Gastroesophageal sphincter (tissue), 4 donors: ENCODE data around the gene MYO7A. TPM values are rescaled to one million over a fixed set of nuclear protein-coding genes. Genes with fewer than 3 reads are reported as not detected.

ENCODE experiments used
- ATAC-seq: fragments of 150-250 bp; one replicate; pipeline ENCODE4 v1.9.1; 2016; ENCODE audit warnings: mild to moderate bottlenecking, moderate library complexity
- H3K27ac ChIP-seq, 4 donors: fragments of 200-600 bp; sonication (generic) in 3 of 4; 1 replicate in 3 of 4; 2 replicates in 1 of 4; pipeline ENCODE4 v1.5.1; 2016 to 2019
- H3K27me3 ChIP-seq: fragments of 200-600 bp; sonication (generic); one replicate; pipeline ENCODE4 v1.5.1; 2019
- H3K36me3 ChIP-seq, 2 donors: fragments of 200-600 bp; sonication (generic); one replicate each; pipeline ENCODE4 v1.5.1; 2019; ENCODE audit warnings: control low read depth in 1 of 2
- H3K4me1 ChIP-seq, 3 donors: fragments of 200-600 bp; sonication (generic); 1 replicate in 2 of 3; 2 replicates in 1 of 3; pipeline ENCODE4 v1.5.1; 2016 to 2019; ENCODE audit warnings: control low read depth in 2 of 3
- H3K4me3 ChIP-seq, 2 donors: fragments of 200-600 bp; sonication (generic); one replicate each; pipeline ENCODE4 v1.5.1; 2019; ENCODE audit warnings: mild to moderate bottlenecking in 1 of 2, moderate library complexity in 1 of 2
- H3K9me3 ChIP-seq, 3 donors: fragments of 200-600 bp; sonication (generic); one replicate each; pipeline ENCODE4 v1.5.1; 2017 to 2019; ENCODE audit warnings: control low read depth in 2 of 3
- EP300 ChIP-seq: sonication (generic); formaldehyde crosslinking; IDR thresholded peaks from one replicate; pipeline ENCODE4 v1.6.1; 2017; ENCODE audit warnings: antibody characterized with exemption, mild to moderate bottlenecking
- POLR2A ChIP-seq, 2 donors: fragments of 450-650 bp; IDR thresholded peaks; one replicate each; pipeline ENCODE4 v1.6.1; 2017; ENCODE audit warnings: antibody characterized with exemption in 2 of 2, mild to moderate bottlenecking in 2 of 2, moderate library complexity in 1 of 2
- POLR2AphosphoS5 ChIP-seq: sonication (generic); formaldehyde crosslinking; IDR thresholded peaks from one replicate; pipeline ENCODE4 v1.6.1; 2017; ENCODE audit warnings: antibody characterized with exemption
- WGBS, 2 donors: methylation state at CpG; one replicate each; pipeline ENCODE4 v1.1.5; 2018; ENCODE audit warnings: low coverage in 1 of 2; 5-methylcytosine and 5-hydroxymethylcytosine counted together
- total RNA-seq, 4 donors: library from RNA; depleted of rRNA; stranded (reverse); fragments of >200 nt; gene quantifications; one replicate each; pipeline ENCODE4 v1.1.0, GENCODE V29; 2016
- TF ChIP-seq, protein P1 (sequence below), 4 experiments: fragments of 200-600 bp in 2 of 4; fragments of 450-650 bp in 2 of 4; sonication (generic) in 1 of 4; IDR thresholded peaks; one replicate each; pipeline ENCODE4 v1.5.1; 2017 to 2019; ENCODE audit warnings: antibody characterized with exemption in 4 of 4, mild to moderate bottlenecking in 2 of 4, moderate library complexity in 2 of 4

MYO7A gene
- total RNA-seq, 4 donors from 2014 or later = 4.0 to 11.8 (median 8.7) TPM

DNA sequence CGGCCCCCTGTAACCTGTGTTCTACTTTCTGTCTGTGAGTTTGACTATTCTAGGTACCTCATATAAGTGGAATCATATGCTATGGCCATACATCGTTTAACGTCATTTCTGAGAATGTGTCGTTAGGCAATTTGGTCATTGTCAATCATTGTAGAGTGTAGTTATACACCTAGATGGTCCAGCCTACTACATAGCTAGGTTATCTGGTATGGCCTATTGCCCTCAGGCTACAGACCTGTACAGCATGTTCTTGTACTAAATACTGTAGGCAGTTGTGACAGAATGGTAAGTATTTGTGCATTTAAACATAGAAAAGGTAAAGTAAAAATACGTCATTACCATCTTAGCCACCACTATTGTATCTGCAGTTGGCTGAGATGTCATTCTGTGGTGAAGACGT, 35.2 kb downstream of the MYO7A start:
- no peaks in the 10 kb centered on the region for H3K9me3 ChIP-seq
- H3K36me3 ChIP-seq = no peaks in the 10 kb centered on the region
- H3K27ac ChIP-seq = no peak overlapping the region
- no peak for ATAC-seq
- H3K27me3 ChIP-seq = no peaks in the 10 kb centered on the region
- 77 to 92% methylated on average over 5 of the region's 6 CpGs for WGBS, 2 donors
- H3K4me1 ChIP-seq = no peaks in the 10 kb centered on the region
- no peak overlapping the region for H3K4me3 ChIP-seq
- TF ChIP-seq, protein P1, sequence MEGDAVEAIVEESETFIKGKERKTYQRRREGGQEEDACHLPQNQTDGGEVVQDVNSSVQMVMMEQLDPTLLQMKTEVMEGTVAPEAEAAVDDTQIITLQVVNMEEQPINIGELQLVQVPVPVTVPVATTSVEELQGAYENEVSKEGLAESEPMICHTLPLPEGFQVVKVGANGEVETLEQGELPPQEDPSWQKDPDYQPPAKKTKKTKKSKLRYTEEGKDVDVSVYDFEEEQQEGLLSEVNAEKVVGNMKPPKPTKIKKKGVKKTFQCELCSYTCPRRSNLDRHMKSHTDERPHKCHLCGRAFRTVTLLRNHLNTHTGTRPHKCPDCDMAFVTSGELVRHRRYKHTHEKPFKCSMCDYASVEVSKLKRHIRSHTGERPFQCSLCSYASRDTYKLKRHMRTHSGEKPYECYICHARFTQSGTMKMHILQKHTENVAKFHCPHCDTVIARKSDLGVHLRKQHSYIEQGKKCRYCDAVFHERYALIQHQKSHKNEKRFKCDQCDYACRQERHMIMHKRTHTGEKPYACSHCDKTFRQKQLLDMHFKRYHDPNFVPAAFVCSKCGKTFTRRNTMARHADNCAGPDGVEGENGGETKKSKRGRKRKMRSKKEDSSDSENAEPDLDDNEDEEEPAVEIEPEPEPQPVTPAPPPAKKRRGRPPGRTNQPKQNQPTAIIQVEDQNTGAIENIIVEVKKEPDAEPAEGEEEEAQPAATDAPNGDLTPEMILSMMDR (IDR thresholded peaks at IDR 0.05) = no peak
- TF ChIP-seq POLR2A (IDR thresholded peaks at IDR 0.05) = no peak
- TF ChIP-seq EP300 = no peak
- no peak for TF ChIP-seq POLR2AphosphoS5

GRCh38 chr11:77165066-77165465, 37.0 kb downstream of the MYO7A start:
- H3K4me1 ChIP-seq = no peaks in the 10 kb centered on the region
- H3K4me3 ChIP-seq = no peak overlapping the region
- H3K9me3 ChIP-seq = no peaks in the 10 kb centered on the region
- no peaks in the 10 kb centered on the region for H3K27me3 ChIP-seq
- 60 to 91% methylated on average over 3 to 5 of the region's 5 CpGs for WGBS, 2 donors
- ATAC-seq = no peak
- no peak overlapping the region for H3K27ac ChIP-seq
- H3K36me3 ChIP-seq = no peaks in the 10 kb centered on the region
- TF ChIP-seq, protein P1 (IDR thresholded peaks at IDR 0.05) = no peak
- TF ChIP-seq POLR2A (IDR thresholded peaks at IDR 0.05) (no peak), EP300 (no peak), POLR2AphosphoS5 (no peak)

GRCh38 chr11:77166021-77166420, 38.0 kb downstream of the MYO7A start:
- 93 to 100% methylated on average over 1 to 3 of the region's 8 CpGs for WGBS, 2 donors
- Histone ChIP-seq H3K4me3 (no peak overlapping the region), H3K36me3 (no peaks in the 10 kb centered on the region), H3K27ac (no peak overlapping the region), H3K27me3 (no peaks in the 10 kb centered on the region), H3K4me1 (no peaks in the 10 kb centered on the region), H3K9me3 (no peaks in the 10 kb centered on the region)
- TF ChIP-seq EP300 (no peak), POLR2A (IDR thresholded peaks at IDR 0.05) (no peak), POLR2AphosphoS5 (no peak)
- TF ChIP-seq, protein P1 (IDR thresholded peaks at IDR 0.05) = no peak
- no peak for ATAC-seq

DNA sequence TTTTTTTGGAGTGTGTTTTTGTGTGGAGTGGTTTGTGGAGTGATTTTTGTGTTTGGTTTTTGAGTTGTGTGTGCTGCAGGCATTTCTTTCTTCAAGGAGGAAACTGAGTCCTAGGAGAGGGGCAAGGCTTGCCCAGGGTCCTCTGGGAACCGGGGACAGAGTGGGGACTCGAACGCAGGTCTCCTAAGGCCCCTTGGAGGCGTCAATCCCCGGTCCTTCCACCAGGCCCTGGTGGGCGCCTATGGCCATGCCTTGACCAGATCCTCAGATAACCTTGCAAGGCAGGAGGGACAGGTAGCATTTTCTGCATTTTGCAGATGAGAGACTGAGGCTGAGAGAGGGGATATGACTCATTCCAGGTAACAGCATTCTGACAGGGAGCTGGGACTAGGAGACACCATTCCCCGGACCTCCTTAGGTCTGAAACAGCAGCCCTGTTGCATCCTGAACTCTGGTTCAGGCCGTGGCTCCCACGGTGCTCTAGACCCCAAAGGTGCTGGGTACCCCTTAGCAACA, 39.1 kb downstream of the MYO7A start:
- H3K36me3 ChIP-seq = no peaks in the 10 kb centered on the region
- H3K27me3 ChIP-seq = peaks cover 4% of the 10 kb centered on the region
- no peaks in the 10 kb centered on the region for H3K9me3 ChIP-seq
- 86 to 95% methylated on average over 3 of the region's 9 CpGs for WGBS, 2 donors
- H3K4me3 ChIP-seq = no peak overlapping the region
- TF ChIP-seq POLR2A (IDR thresholded peaks at IDR 0.05) (no peak), POLR2AphosphoS5 (no peak)
- TF ChIP-seq, protein P1 (IDR thresholded peaks at IDR 0.05) = no peak
- no peaks in the 10 kb centered on the region for H3K4me1 ChIP-seq
- no peak overlapping the region for H3K27ac ChIP-seq
- no peak for ATAC-seq

GRCh38 chr11:77167791-77168190, 39.7 kb downstream of the MYO7A start:
- TF ChIP-seq, protein P1 (IDR thresholded peaks at IDR 0.05) = no peak
- TF ChIP-seq POLR2A (IDR thresholded peaks at IDR 0.05) (no peak), EP300 (no peak), POLR2AphosphoS5 (no peak)
- 88 to 90% methylated on average over 3 to 5 of the region's 8 CpGs for WGBS, 2 donors

More at GRCh38 chr11:77167791-77168190, 39.7 kb downstream of the MYO7A start:
- Histone ChIP-seq H3K4me1 (no peaks in the 10 kb centered on the region), H3K36me3 (no peaks in the 10 kb centered on the region), H3K27ac (no peak overlapping the region), H3K27me3 (peaks cover 9% of the 10 kb centered on the region), H3K4me3 (no peak overlapping the region), H3K9me3 (no peaks in the 10 kb centered on the region)
- ATAC-seq = no peak
